ENCODE measurements around the gene ARIH2. TPM values are rescaled to one million over a fixed set of nuclear protein-coding genes. Genes with fewer than 3 reads are reported as not detected.

The ARIH2 gene
- total and polyA plus RNA-seq, 2 of the 4 experiments (the other 2 are of a cell fraction), result 62.3 to 93.7 TPM

DNA sequence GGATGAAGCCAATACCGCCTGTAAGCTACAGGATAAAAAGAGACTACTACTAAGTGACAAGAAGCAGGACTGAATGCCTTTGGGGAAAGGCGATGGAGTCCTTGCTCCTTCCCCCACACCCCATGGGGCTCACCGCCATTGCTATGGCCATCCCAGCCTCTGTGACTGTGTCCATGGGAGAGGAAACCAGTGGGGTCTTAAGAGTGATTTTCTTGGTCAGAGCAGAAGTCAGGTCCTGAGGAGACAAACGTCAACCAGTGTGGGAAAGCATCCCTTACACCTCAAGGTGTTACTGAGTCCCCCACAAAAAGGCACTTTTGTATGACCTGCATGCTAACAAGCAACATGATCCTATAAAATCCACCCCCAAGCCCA is 109.6 kb downstream of the ARIH2 start:
- ATAC-seq (ENCODE audit: low read depth) (no peak), DNase-seq (no peak)
- peaks cover 32% of the 10 kb centered on the region for H3K9me1 ChIP-seq (ENCODE audit: insufficient read depth, low read length)
- no peak overlapping the region for H3K18ac ChIP-seq (ENCODE audit: low read depth, low read length)
- H3K56ac ChIP-seq (ENCODE audit: extremely low read depth, insufficient read depth, low read length), result no peak overlapping the region
- whole genome bisulfite sequencing, 2 experiments (ENCODE audit: extremely low coverage in 2 of 2, insufficient read length in 1 of 2), result no CpG with 5 or more reads among the region's 4 CpGs
- H2BK15ac ChIP-seq (ENCODE audit: low read depth, low read length), result no peak overlapping the region
- no peak overlapping the region for H2BK5ac ChIP-seq (ENCODE audit: low read depth, low read length, poor library complexity, severe bottlenecking)
- H2AK5ac ChIP-seq (ENCODE audit: low read depth, low read length), result peak overlapping the region; percentile 98
- H3K79me1 ChIP-seq (ENCODE audit: low read depth in 1 of 2, low read length in 2 of 2), result peaks cover 35 to 69% of the 10 kb centered on the region in 2 experiments
- H3K9me3 ChIP-seq (ENCODE audit: control insufficient read depth, insufficient read depth, low read length), result no peaks in the 10 kb centered on the region
- CTCF ChIA-PET, result no interaction called here
- no peak overlapping the region for H3K27ac ChIP-seq (ENCODE audit: insufficient read depth, low read length)
- in situ Hi-C loops (cut with MboI; ENCODE audit: low sequenced_read_pairs), result no loop called here
- dilution Hi-C loops (cut with HindIII; ENCODE audit: low sequenced_read_pairs, unreplicated experiment), result no loop called here
- peak overlapping the region; percentile 29 for H3K23ac ChIP-seq (ENCODE audit: low read depth, low read length)
- peak overlapping the region; percentile 98 for H3K4me2 ChIP-seq (ENCODE audit: low read depth, low read length)
- no TSS peak for BruUV-seq (replicated peaks)
- peaks cover 64% of the 10 kb centered on the region for H3K36me3 ChIP-seq (ENCODE audit: control insufficient read depth, insufficient read depth, low read length)
- H4K20me1 ChIP-seq (ENCODE audit: insufficient read depth, low read length), result peaks cover 13% of the 10 kb centered on the region
- peak overlapping the region; percentile 97; the same call in 1 of the 2 replicates for H3K14ac ChIP-seq (replicated peaks; ENCODE audit: low read depth, low read length)
- peak overlapping the region; percentile 100 for H2AK9ac ChIP-seq (replicated peaks; ENCODE audit: low read depth, low read length, poor library complexity)
- H2BK20ac ChIP-seq (ENCODE audit: low read depth, low read length), result no peak overlapping the region
- H3K4me3 ChIP-seq (ENCODE audit: insufficient read depth, low read depth, low read length), result peak overlapping the region; percentile 62
- POLR2A ChIA-PET (ENCODE audit: unreplicated experiment), result no interaction called here
- no peak overlapping the region for H2AFZ ChIP-seq (replicated peaks; ENCODE audit: low read length, poor library complexity)
- peak overlapping the region; percentile 93 for H3K4ac ChIP-seq (ENCODE audit: low read depth, low read length)
- intact Hi-C loops (cut with micrococcal nuclease), result no loop called here
- no peaks in the 10 kb centered on the region for H3K27me3 ChIP-seq (ENCODE audit: control insufficient read depth, insufficient read depth, low read length)
- peak overlapping the region; percentile 90 for H3K9ac ChIP-seq (ENCODE audit: low read depth, low read length)
- TF ChIP-seq MAFK (IDR thresholded peaks at IDR 0.05; ENCODE audit: low read depth, low read length) (no peak), NFE2L2 (IDR thresholded peaks at IDR 0.05; ENCODE audit: low read depth, low read length) (no peak), POLR2A (IDR thresholded peaks at IDR 0.05; ENCODE audit: low read depth, low read length) (no peak)
- TF ChIP-seq, protein P1, sequence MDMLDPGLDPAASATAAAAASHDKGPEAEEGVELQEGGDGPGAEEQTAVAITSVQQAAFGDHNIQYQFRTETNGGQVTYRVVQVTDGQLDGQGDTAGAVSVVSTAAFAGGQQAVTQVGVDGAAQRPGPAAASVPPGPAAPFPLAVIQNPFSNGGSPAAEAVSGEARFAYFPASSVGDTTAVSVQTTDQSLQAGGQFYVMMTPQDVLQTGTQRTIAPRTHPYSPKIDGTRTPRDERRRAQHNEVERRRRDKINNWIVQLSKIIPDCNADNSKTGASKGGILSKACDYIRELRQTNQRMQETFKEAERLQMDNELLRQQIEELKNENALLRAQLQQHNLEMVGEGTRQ (IDR thresholded peaks at IDR 0.05; ENCODE audit: low read depth, low read length), result no peak
- TF ChIP-seq, protein P2, sequence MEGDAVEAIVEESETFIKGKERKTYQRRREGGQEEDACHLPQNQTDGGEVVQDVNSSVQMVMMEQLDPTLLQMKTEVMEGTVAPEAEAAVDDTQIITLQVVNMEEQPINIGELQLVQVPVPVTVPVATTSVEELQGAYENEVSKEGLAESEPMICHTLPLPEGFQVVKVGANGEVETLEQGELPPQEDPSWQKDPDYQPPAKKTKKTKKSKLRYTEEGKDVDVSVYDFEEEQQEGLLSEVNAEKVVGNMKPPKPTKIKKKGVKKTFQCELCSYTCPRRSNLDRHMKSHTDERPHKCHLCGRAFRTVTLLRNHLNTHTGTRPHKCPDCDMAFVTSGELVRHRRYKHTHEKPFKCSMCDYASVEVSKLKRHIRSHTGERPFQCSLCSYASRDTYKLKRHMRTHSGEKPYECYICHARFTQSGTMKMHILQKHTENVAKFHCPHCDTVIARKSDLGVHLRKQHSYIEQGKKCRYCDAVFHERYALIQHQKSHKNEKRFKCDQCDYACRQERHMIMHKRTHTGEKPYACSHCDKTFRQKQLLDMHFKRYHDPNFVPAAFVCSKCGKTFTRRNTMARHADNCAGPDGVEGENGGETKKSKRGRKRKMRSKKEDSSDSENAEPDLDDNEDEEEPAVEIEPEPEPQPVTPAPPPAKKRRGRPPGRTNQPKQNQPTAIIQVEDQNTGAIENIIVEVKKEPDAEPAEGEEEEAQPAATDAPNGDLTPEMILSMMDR (conservative IDR thresholded peaks at IDR 0.05; ENCODE audit: low read depth, low read length), result no peak
- H4K5ac ChIP-seq (ENCODE audit: low read depth, low read length), result peak overlapping the region; percentile 3
- no peak overlapping the region for H2BK120ac ChIP-seq (ENCODE audit: low read depth, low read length)
- peaks cover 7% of the 10 kb centered on the region for H3K4me1 ChIP-seq (ENCODE audit: control insufficient read depth, insufficient read depth, low read length)
- H4K8ac ChIP-seq (ENCODE audit: low read depth in 2 of 2, low read length in 2 of 2), result peak overlapping the region; percentile 67 to 90; a peak in 3 of 4 replicates
- H4K91ac ChIP-seq (ENCODE audit: insufficient read depth, low read depth, low read length), result no peak overlapping the region

Data from IMR-90 (cell line).